Activated CD4-positive, alpha-beta T cell treated with anti-CD3 and anti-CD28 coated beads for 48 hours (primary cell): ENCODE measurements around the gene SORCS2.
"Not testable (repeated sequence)": the region's sequence is repeated elsewhere in the genome, so short reads cannot be mapped to it uniquely, and the experiment has no call there.

Source experiments
- DNase-seq: peaks from one replicate; pipeline ENCODE4 v3.0.0-alpha.2; 2020

Gene SORCS2

GRCh38 chr4:7160951-7161440 lies 31.3 kb upstream of the SORCS2 start:
- no peak for DNase-seq

GRCh38 chr4:7161721-7162214 lies 30.6 kb upstream of the SORCS2 start:
- DNase-seq, result no peak

GRCh38 chr4:7165056-7165873 lies 27.1 kb upstream of the SORCS2 start:
- not testable (repeated sequence) for DNase-seq

GRCh38 chr4:7165874-7166201 lies 26.5 kb upstream of the SORCS2 start:
- no peak for DNase-seq

- DNase-seq, result no peak
Observed at GRCh38 chr4:7166237-7166636, 26.1 kb upstream of the SORCS2 start.

GRCh38 chr4:7166981-7167700 lies 25.2 kb upstream of the SORCS2 start:
- DNase-seq, result no peak

- DNase-seq, result no peak
Observed at GRCh38 chr4:7167706-7168105, 24.6 kb upstream of the SORCS2 start.

GRCh38 chr4:7168106-7168505 lies 24.2 kb upstream of the SORCS2 start:
- DNase-seq, result no peak

GRCh38 chr4:7169134-7169533 lies 23.2 kb upstream of the SORCS2 start:
- DNase-seq, result no peak

- no peak for DNase-seq
Observed at GRCh38 chr4:7170012-7170411, 22.3 kb upstream of the SORCS2 start.

GRCh38 chr4:7171191-7171900 lies 21.0 kb upstream of the SORCS2 start:
- DNase-seq, result no peak

GRCh38 chr4:7172508-7172907 lies 19.8 kb upstream of the SORCS2 start:
- DNase-seq, result no peak

- DNase-seq, result no peak
Observed at GRCh38 chr4:7172946-7173345, 19.4 kb upstream of the SORCS2 start.

GRCh38 chr4:7173841-7174449 lies 18.4 kb upstream of the SORCS2 start:
- no peak for DNase-seq

- no peak for DNase-seq
Observed at GRCh38 chr4:7179158-7179557, 13.2 kb upstream of the SORCS2 start.

GRCh38 chr4:7180938-7181337 lies 11.4 kb upstream of the SORCS2 start:
- DNase-seq, result no peak

- DNase-seq, result no peak
Observed at GRCh38 chr4:7182616-7183015, 9.7 kb upstream of the SORCS2 start.

GRCh38 chr4:7183161-7183560 lies 9.2 kb upstream of the SORCS2 start:
- peak; percentile 67 for DNase-seq

- no peak for DNase-seq
Observed at GRCh38 chr4:7183780-7184460, 8.4 kb upstream of the SORCS2 start.

- no peak for DNase-seq
Observed at GRCh38 chr4:7185487-7186030, 6.8 kb upstream of the SORCS2 start.

- DNase-seq, result peak; percentile 37
Observed at GRCh38 chr4:7186031-7186430, 6.3 kb upstream of the SORCS2 start.

GRCh38 chr4:7186516-7187167 lies 5.7 kb upstream of the SORCS2 start:
- no peak for DNase-seq
